M059J (cell line): ENCODE results near the gene OXLD1. TPM values are rescaled to one million over a fixed set of nuclear protein-coding genes. Genes with fewer than 3 reads are reported as not detected.

Experiments used
- DNase-seq: peaks from one replicate; pipeline ENCODE4 v3.0.0-alpha.2; 2012; ENCODE audit warnings: low read depth
- total RNA-seq: library from RNA; depleted of rRNA; stranded (reverse); fragments of >200 nt; shearing (Covaris generic); gene quantifications from 2 replicates; pipeline ENCODE4 v1.2.3, GENCODE V29; 2014

The OXLD1 gene
- total RNA-seq, 1 experiment from 2014 or later: 48.3 TPM

DNA sequence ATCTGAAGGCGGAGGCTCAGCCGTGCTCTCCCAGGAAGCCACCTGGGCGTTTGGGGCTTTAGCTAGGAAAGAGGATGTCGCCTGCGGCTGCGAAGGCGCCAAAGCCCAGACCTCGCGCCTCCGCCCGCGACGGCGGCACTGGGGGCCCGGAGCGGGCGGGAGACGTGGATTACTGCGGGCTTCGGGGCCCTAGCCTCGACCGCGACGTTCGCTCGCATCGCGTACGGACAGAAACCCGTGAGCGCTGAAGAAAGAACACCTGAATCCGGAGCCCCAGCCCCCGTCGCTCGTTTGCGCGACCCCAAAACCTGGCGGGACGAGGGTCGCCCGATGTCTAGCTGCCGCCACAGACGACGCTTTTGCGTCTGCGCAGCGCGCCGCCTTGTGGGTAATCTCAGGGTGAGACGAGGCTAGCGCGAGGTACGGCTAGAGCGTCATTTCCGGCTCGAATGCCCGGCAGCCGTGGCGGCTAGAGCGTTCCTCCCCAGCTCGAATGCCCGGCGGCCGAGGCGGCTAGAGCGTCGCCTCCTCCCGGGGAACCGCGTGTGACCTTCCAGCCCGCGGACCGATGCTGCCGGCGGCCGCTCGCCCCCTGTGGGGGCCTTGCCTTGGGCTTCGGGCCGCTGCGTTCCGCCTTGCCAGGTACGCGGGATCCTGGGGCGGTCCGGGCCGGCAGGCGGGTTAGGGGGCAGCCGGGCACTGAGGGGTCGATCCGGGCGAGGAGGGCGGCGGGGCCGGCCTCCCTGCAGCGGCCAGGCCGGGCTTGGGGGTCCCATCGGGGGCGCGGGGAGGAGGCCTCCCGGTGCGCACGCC is 36.7 kb upstream of the OXLD1 start, which contains the start of gene MRPL12:
TSS of gene MRPL12 (plus strand) at position 434 of the 813 bp plus-strand sequence. CDS start at position 569, 135 bp downstream.
- peak; percentile 91 for DNase-seq

DNA sequence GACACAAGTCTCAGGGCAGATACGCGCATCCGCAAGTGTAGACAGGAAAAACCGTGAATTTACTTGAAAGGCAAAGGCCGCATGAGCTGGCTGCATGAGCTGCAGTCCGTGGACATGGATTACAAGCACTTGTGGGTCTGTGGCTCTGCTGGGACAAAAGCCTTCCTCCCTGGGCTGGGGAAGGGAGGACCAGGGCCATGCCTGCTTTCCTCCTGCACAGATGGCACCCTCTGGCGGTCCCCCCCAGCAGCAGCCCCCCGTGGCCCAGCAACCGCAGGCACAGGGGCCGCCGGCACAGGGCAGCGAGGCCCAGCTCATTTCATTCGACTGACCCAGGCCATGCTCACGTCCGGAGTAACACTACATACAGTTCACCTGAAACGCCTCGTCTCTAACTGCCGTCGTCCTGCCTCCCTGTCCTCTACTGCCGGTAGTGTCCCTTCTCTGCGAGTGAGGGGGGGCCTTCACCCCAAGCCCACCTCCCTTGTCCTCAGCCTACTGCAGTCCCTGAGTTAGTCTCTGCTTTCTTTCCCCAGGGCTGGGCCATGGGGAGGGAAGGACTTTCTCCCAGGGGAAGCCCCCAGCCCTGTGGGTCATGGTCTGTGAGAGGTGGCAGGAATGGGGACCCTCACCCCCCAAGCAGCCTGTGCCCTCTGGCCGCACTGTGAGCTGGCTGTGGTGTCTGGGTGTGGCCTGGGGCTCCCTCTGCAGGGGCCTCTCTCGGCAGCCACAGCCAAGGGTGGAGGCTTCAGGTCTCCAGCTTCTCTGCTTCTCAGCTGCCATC is 35.1 kb upstream of the OXLD1 start:
- DNase-seq: no peak

DNA sequence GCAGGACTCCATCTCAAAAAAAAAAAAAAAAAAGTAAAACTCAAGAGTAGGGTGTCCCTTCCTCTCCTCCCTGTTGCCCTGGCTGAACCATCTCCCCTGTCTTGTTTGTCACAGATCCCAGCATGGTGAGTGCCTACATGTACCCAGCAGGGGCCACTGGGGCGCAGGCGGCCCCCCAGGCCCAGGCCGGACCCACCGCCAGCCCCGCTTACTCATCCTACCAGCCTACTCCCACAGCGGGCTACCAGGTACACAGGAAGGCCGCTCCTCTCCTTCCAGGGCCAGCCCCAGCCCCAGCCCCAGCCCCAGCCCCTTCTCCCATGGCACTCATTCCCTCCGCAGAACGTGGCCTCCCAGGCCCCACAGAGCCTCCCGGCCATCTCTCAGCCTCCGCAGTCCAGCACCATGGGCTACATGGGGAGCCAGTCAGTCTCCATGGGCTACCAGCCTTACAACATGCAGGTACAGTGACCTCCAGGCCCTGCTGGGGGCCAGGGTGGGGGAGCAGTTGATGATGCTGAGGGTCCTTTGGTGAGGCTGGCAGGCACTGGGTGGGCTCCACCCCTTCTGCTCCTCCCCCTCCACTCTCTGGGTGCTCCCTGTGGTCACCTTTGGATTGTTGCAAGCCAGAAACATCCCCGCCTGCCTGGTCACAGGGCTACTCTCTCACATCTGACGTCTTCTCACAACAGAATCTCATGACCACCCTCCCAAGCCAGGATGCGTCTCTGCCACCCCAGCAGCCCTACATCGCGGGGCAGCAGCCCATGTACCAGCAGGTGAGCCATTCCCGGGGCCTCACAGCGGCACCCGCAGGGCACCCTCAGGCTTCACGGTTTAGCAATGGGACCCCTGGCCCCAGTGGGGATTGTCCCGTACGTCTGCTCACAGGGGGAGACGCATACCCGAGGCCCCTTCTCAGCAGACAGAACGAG is 34.2 kb upstream of the OXLD1 start:
- no peak for DNase-seq

DNA sequence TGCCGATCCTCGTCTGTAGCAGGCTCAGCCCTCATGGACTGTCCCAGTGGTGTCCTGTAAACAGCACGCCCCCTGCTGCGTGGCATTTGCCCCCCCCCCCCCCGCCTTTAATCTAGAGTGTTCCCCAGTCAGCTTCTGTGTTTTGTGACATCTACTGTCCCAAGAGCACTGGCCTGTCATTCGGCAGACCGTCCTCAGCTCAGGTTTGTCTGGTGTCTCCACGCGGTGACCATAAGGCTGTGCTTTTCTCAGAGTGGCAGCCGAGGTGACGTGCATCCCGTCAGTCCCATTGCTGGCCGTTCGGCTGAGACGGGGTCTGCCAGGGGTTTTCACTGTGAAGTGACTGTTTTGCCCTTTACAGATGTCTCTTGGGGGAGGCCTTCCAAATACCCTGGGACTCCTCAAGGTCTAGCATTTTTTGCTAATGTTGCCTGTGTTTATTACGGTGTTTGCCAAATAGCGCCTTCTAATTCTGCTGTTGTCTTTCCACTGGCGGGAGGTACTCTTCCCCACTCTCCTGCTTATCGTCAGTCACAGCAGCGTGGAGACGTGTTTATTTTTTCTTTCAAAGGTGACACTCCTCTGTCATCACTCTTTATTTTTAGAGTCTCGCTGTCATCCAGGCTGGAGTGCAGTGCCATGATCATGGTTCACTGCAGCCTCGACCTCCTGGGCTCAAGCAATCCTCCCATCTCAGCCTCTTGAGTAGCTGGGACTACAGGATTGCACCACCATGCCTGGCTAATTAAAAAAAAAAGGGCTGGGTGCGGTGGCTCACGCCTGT is 31.0 kb upstream of the OXLD1 start:
- DNase-seq: no peak

DNA sequence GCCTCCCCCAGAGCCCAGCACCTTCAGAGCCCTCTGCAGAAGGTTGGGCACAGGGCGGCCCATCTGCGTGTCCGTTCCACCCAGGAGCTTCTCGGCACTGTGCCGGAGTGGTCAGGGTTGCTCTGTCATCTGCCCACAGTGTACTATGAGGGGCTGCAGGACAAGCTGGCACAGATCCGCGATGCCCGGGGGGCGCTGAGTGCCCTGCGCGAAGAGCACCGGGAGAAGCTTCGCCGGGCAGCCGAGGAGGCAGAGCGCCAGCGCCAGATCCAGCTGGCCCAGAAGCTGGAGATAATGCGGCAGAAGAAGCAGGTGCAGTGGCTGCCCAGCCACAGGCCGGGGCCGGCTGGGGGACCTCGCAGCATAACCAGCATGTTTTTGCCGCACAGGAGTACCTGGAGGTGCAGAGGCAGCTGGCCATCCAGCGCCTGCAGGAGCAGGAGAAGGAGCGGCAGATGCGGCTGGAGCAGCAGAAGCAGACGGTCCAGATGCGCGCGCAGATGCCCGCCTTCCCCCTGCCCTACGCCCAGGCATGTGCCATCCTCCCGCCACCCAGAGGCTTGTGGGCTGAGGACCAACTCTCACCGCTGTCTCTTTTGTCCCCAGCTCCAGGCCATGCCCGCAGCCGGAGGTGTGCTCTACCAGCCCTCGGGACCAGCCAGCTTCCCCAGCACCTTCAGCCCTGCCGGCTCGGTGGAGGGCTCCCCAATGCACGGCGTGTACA is 30.0 kb upstream of the OXLD1 start:
- no peak for DNase-seq

DNA sequence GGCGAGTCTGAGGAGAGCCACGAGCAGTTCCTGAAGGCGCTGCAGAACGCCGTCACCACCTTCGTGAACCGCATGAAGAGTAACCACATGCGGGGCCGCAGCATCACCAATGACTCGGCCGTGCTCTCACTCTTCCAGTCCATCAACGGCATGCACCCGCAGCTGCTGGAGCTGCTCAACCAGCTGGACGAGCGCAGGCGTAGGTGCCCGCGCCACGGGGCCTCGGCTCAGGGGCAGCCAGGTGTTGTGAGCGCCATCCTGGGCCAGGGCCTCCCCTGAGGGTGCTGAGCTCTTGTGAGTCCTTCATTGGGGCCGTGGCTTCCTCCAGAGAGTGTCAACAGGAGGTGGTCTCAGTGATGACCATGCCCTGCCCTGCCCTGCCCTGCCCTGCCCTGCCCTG is 29.4 kb upstream of the OXLD1 start:
- DNase-seq: no peak

DNA sequence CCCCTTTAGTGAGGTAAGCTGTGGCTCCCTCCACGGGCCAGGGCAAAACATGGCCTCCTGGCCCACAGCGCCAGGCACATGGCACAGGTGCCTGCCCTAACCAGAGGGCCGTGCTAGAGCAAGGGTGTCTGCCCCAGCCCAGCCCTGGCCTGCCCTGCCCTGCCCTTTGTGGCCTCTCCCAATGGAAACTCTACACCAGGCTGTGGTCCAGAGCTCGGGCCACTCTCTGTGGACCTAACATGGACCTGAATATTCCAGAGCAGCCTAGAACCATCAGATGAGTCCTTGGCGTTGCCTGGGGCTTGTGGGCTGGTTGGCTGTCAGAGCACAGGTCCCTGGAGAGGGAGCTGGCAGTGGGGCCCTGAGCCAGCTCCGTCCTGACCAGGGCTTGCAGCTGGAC is 28.8 kb upstream of the OXLD1 start:
- DNase-seq: no peak

DNA sequence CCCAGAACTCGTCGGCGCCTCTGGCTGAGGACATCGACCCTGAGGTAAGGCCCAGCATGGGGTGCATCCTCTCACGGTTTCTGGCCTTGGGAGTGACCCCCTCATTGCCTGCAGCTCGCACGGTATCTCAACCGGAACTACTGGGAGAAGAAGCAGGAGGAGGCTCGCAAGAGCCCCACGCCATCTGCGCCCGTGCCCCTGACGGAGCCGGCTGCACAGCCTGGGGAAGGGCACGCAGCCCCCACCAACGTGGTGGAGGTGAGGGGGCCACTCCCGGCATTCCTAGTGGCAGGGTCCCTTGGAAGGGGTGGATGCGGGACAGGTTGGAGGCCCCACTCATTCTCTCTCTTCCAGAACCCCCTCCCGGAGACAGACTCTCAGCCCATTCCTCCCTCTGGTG is 28.4 kb upstream of the OXLD1 start:
- no peak for DNase-seq

DNA sequence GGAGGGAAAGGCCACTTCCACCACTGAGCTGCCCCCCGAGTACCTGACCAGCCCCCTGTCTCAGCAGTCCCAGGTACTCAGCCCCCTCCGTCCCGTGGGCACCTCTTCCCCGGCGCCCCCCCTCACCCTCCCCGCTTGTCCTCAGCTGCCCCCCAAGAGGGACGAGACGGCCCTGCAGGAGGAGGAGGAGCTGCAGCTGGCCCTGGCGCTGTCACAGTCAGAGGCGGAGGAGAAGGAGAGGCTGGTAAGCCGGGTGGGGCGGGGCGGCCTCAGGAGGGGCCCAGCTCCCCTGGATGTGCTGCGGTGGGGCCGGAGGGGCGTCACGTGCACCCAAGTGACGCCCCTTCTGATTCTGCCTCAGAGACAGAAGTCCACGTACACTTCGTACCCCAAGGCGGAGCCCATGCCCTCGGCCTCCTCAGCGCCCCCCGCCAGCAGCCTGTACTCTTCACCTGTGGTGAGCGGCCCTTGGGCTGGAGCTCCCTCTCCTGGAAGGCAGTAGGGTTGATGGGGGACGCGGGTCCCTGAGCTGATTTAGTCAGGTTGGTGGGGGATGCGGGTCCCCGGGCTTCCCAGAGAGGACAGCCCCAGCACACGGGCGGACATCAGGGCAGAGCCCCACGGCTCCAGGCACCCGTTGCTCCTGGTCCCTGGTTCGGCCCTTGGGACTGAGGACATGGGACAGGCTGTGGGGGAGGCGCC is 27.3 kb upstream of the OXLD1 start:
- no peak for DNase-seq

DNA sequence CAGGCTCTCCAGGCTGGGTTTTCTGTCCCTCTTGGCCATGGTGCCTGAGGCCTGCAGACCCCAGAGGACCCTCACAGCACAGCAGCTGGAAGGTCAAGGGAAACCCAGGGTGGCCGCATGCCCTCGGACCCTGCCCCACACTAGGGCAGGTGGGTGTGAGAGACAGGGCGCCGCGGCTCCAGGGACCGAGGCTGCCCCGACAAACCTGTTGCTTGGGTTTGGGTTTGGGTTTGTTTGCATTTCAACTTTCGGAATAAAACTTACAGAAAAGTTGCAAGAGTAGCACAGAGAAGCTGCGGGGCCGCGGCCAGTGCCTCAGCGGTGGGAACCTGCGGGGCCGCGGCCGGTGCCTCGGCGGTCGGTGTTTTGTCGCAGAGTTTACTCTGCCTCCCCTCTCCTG is 25.2 kb upstream of the OXLD1 start:
- DNase-seq: no peak

DNA sequence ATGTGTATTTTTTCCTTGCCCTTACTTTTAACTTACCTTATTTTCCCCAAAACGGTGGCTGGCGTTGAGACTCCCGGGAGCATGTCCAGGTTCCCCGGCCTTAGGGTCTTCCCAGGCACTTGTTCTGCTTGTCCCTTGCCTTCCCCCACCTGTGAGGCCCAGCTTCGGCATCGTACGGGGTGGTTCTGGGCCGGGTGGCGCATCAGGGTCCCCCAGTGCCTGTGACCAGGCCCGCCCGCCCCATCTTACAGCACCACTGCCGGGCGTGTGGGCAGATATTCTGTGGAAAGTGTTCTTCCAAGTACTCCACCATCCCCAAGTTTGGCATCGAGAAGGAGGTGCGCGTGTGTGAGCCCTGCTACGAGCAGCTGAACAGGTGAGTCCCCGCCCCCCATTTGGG is 24.8 kb upstream of the OXLD1 start:
- no peak for DNase-seq

DNA sequence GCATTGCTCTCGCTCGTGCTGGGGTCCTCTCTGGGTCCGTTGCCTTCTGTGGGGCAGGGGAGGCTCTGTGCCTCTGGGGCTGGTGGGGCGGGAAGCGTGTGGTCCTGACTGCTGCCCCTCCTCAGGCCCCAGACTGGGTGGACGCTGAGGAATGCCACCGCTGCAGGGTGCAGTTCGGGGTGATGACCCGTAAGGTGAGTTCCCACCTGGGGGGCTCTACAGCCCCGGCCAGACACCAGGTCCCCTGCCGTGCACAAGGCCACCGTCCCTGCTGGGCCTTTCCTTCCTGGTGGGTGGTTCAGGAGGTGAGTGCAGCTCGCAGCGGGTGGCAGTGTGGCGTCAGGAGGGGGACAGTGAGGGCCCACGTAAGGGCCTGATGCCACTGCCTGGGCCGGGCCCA is 24.1 kb upstream of the OXLD1 start:
- DNase-seq: no peak

DNA sequence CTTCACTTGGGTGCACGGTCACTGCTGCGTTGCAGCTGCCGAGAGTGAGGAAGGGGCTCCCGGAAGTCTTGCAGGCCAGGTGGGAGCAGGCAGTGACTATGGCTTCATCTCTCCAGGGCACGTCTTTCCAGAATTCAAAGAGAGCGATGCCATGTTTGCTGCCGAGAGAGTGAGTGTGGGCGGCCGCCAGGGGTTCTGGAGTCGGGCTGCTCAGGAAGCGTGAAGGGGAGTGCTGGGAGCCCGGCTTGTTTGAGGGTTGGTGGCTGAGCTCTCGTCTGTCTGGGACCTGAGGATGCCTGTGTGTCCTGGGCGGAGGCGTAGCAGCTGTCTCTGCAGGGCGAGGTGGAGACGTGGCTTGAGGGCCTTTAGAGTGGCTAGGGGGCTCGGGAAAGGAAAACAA is 23.7 kb upstream of the OXLD1 start:
- no peak for DNase-seq

DNA sequence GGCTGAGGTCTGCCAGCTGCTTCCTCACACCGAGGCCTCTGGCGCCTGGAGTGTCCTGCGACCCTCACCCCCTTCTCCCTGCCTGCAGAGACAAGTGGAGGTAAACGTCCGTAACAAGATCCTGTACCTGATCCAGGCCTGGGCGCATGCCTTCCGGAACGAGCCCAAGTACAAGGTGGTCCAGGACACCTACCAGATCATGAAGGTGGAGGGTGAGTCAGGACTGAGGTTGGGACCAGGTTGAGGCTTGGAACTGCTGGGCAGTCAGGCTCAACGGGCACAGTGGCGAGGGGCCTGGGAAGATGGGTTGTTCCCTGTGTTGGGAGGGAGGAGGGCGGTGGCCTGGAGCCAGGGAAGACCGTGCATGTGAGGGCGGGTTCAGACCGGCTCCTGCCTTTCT is 22.2 kb upstream of the OXLD1 start:
- no peak for DNase-seq

DNA sequence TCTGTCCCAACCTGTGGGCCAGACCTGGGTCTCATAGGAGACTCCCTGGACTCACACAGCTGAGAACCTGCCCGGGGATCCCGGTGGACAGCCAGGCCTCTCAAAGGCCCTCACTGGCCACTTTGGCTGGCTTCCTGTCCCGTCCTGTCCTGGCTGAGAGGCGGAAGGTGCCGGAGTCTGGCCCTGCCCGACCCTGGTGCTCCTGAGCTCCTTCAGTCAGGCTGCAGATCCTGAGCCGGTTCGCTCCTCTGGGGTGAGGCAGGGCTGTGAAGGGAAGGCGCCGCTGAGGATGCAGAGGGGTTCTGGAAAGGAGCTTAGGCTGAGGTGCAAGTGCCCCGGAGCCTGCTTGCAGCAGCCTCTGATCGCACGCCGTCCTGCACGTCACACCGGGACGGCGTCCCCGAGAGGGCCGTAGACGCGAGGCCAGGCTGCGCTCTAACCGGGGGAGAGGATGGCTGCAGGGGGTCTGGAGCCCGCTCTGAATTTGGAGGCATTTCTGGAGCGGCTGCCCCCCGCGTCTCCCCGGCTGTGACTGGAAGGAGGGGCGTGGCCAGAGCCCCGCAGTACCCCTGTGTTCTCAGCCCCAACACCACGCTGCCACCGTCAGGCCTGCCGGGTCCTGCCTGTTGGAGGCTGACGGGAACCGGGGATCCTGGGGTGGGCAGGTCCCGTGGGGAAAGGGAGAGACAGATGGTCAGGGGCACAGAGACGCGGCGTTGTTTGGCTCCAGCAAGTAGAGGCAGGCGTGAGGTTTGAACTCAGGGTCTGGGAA is 21.6 kb upstream of the OXLD1 start:
- DNase-seq: no peak

DNA sequence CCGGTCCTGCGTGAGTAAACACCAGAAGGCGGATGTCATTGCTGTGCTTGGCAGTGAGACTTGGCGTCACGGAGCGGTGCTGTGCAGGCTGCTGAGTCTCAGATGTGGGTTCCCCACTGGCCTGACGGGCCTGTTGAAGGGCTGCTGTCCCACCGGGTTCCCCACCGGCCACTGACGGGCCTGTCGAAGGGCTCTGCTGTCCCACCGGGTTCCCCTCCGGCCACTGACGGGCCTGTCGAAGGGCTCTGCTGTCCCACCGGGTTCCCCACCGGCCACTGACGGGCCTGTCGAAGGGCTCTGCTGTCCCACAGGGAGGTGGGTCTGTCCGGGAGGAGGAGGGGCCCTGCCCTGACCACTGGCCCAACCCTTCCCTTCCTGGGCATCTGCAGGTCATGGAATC is 20.2 kb upstream of the OXLD1 start:
- no peak for DNase-seq

DNA sequence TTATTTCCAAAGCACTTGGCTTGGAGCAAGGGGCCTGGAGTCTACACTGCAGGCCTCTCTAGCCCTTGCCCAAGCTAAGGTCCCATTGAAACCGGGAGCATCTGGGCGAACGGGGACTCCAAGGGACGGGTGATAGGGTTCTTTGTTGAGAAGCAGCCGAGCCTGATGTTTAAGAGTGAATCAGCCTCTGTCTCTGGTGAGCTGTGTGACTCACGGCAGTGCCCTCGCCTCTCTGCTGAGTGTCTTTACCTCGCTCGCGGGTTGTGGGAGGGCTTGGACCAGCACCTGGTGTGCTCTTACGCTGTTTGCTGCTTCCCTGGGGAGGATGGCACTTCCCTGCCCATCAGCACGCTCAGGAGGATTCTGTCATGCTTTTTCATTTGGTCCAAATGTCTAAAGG is 18.7 kb upstream of the OXLD1 start:
- DNase-seq: peak; percentile 84

DNA sequence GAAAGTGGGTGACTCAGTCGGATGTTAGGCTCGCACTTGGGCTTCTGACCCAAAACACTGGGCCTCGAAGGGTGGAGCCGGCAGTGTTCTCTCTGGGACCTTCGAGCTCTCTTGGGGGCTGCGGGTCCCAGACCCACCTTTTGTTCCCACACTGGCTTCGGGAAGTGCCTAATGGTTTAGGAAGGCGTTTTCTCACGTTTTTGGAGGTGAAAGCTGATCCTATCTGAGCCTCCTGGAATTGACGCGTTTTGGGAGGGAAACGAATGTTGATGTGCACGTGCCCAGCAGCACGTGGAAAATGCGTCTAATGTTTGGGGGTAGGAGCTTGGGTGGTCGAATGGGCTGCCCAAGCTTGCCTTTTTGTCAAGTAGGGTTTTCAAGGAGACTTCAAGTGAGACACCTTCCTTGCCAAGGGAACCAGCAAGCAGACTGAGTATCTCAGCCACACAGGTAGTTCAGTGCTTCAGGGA is 18.1 kb upstream of the OXLD1 start:
- peak; percentile 89 for DNase-seq
